A549 treated with DMSO at 1 μM for 4 hours (cell line): Measurements from ENCODE around the gene NEUROG1. TPM values are rescaled to one million over a fixed set of nuclear protein-coding genes. Genes with fewer than 3 reads are reported as not detected.

Experiments used
- total RNA-seq: library from RNA; stranded (reverse); fragments of 200-300 nt; extraction: Qiagen RNA extraction; gene quantifications from 5 replicates; pipeline ENCODE4 v1.2.3, GENCODE V29; 2022; ENCODE audit warnings: low read depth

NEUROG1 gene, protein sequence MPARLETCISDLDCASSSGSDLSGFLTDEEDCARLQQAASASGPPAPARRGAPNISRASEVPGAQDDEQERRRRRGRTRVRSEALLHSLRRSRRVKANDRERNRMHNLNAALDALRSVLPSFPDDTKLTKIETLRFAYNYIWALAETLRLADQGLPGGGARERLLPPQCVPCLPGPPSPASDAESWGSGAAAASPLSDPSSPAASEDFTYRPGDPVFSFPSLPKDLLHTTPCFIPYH
- total RNA-seq = not detected in 5 replicates

GRCh38 chr5:135535820-135536801 lies at the start of gene NEUROG1:
NEUROG1 (minus strand) TSS chr5:135535964; CDS start chr5:135535690, 274 bp downstream.

DNA sequence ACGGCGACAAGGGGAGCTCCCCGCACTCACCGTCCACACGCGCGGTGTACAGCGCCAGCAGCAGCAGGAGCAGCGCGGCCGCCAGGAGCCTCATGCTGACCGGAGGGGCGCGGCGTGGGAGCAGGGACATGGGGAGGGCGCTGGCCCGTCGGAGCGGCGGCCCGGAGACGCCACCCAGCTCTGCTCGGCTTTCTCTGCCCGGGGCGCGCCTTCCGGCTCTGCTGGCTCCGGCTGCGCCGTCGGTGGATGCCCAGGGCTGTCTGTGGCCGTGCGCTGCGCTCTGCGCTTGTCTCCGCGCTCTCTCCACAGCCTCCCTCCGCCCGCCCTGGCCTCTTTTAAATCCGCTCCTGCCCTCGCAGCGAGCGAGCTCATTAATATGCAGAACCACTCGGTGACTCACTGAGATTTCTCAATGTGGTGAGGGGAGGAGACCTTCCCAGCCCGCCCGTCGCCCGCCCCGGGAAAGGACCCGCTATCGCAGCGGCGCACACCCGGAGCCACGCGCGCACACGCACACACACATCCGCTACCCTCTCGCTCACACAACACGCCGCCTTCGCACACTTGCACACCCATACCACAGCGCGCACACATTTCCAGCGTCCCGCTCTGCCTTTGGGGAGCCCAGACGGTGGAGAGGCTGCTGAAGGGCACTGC lies 43.0 kb upstream of the NEUROG1 start, which contains the start of gene CXCL14:
CXCL14 (minus strand) TSS at position 307 of the 657 bp plus-strand sequence; CDS start at position 94, 213 bp downstream.

Other genes with a start within 250 kb of the NEUROG1 start
- gene MACROH2A1, start 136.7 kb downstream of the NEUROG1 start, total RNA-seq = 184 to 218 TPM (median 209 TPM) in 5 replicates
- gene DCANP1, start 88.6 kb downstream of the NEUROG1 start, total RNA-seq = not detected in 5 replicates
- not detected in 5 replicates for gene TIFAB, start 83.6 kb downstream of the NEUROG1 start, total RNA-seq
- gene CXCL14, start 43.0 kb upstream of the NEUROG1 start, total RNA-seq = 0.10 to 0.25 TPM (median 0.12 TPM) in 5 replicates